GM23338 (cell line): ENCODE measurements around the gene AKAP4.

Experiments
- CREB1 ChIP-seq: fragments of 250-450 bp; sonication (Bioruptor Pico); IDR thresholded peaks from 2 replicates; pipeline ENCODE4 v1.5.0; 2020; ENCODE audit warnings: low read depth, mild to moderate bottlenecking, moderate library complexity
- EZH2 ChIP-seq: fragments of 200-600 bp; sonication (generic); IDR thresholded peaks from one replicate; pipeline ENCODE4 v1.8.0; 2017; ENCODE audit warnings: antibody characterized with exemption, mild to moderate bottlenecking, low read depth; ENCODE audit not compliant: unreplicated experiment
- EZH2phosphoT487 ChIP-seq: fragments of 200-600 bp; sonication (generic); IDR thresholded peaks from one replicate; pipeline ENCODE4 v1.8.1; 2018; ENCODE audit warnings: antibody characterized with exemption; ENCODE audit not compliant: unreplicated experiment
- POLR2AphosphoS5 ChIP-seq: IDR thresholded peaks from 2 replicates; pipeline ENCODE4 v1.6.1; 2016; ENCODE audit warnings: antibody characterized with exemption, low read depth
- STAT1 ChIP-seq: IDR thresholded peaks from one replicate; pipeline ENCODE4 v1.6.1; 2016; ENCODE audit warnings: antibody characterized with exemption; ENCODE audit not compliant: unreplicated experiment
- ZNF114 ChIP-seq: fragments of 250-450 bp; sonication (Bioruptor Pico); IDR thresholded peaks from 2 replicates; pipeline ENCODE4 v1.5.0; 2020; ENCODE audit warnings: mild to moderate bottlenecking, moderate library complexity
- TF ChIP-seq, protein P1 (sequence below), 2 experiments: fragments of 200-600 bp in 1 of 2; sonication (generic) in 1 of 2; conservative IDR thresholded peaks; 2 replicates each; pipeline versions ENCODE4 v1.5.1 to v1.6.1; 2016 to 2017; ENCODE audit warnings: antibody characterized with exemption in 2 of 2, low read depth in 2 of 2, mild to moderate bottlenecking in 2 of 2, moderate library complexity in 1 of 2

DNA sequence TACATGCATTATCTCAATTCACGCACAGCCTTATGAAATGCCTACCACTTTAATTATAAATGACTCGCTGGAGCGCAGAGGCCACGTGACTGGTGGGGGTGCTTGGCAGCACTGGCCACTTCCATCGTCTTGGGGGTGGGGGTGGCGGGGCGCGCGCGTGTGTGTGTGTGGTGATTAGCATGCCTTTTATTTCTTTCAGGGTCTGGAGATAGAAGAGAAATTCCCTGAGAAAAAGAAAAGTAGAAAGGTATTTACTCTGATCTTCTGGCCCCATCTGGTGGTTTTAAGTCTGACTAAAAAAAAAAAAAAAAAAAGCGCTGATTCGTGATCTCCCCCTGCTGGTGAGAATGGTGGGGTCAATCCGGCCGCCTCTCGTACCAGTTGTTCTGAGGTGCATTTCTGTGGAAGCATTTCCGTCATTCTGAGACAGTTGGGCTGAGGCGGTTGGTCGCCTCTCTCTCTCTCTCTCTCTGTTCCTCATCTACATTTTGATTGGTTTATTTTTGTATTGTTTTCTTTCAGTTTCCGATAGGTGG lies 3.6 kb upstream of the AKAP4 start, which contains the start of gene CCNB3:
- TF ChIP-seq, protein P1, sequence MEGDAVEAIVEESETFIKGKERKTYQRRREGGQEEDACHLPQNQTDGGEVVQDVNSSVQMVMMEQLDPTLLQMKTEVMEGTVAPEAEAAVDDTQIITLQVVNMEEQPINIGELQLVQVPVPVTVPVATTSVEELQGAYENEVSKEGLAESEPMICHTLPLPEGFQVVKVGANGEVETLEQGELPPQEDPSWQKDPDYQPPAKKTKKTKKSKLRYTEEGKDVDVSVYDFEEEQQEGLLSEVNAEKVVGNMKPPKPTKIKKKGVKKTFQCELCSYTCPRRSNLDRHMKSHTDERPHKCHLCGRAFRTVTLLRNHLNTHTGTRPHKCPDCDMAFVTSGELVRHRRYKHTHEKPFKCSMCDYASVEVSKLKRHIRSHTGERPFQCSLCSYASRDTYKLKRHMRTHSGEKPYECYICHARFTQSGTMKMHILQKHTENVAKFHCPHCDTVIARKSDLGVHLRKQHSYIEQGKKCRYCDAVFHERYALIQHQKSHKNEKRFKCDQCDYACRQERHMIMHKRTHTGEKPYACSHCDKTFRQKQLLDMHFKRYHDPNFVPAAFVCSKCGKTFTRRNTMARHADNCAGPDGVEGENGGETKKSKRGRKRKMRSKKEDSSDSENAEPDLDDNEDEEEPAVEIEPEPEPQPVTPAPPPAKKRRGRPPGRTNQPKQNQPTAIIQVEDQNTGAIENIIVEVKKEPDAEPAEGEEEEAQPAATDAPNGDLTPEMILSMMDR (conservative IDR thresholded peaks at IDR 0.05; ENCODE audit: low read depth in 2 of 2) = peak; percentile 64 to 66
- TF ChIP-seq POLR2AphosphoS5 (no peak), CREB1 (CRISPR knock-in tag) (no peak), EZH2 (no peak), EZH2phosphoT487 (no peak), STAT1 (no peak), ZNF114 (CRISPR knock-in tag) (no peak)
